Activated T-cell treated with anti-CD3 and anti-CD28 coated beads, Interleukin-2, amount 50 U/mL, for 72 hours (primary cell): ENCODE measurements around the gene GLTPD2. TPM values are rescaled to one million over a fixed set of nuclear protein-coding genes. Genes with fewer than 3 reads are reported as not detected.

Source experiments
- ATAC-seq, 2 donors: fragments of 150-1000 bp; cut with Tn5 transposase; replicated peaks in 1 of 2; 2 replicates each; pipeline ENCODE4 v1.10.0; 2021; ENCODE audit warnings: moderate library complexity in 2 of 2, mild to moderate bottlenecking in 1 of 2
- DNase-seq, 2 donors: peaks; one replicate each; pipeline ENCODE4 v3.0.0; 2021 to 2022; ENCODE audit warnings: mixed read lengths in 1 of 2
- H3K27ac Mint-ChIP-seq: one replicate; pipeline ENCODE4 v1.8.0; 2022; ENCODE audit warnings: mild to moderate bottlenecking, moderate library complexity, mixed read lengths
- H3K27me3 Mint-ChIP-seq: one replicate; pipeline ENCODE4 v1.8.0; 2022; ENCODE audit warnings: low read depth, mixed read lengths
- H3K36me3 Mint-ChIP-seq, 2 donors: one replicate each; pipeline ENCODE4 v1.8.0; 2022; ENCODE audit warnings: mixed read lengths in 2 of 2, mild to moderate bottlenecking in 1 of 2; ENCODE audit not compliant: insufficient read depth in 2 of 2
- H3K4me1 Mint-ChIP-seq: one replicate; pipeline ENCODE4 v1.8.0; 2022; ENCODE audit warnings: low read depth, mixed read lengths
- H3K4me3 Mint-ChIP-seq, 2 donors: one replicate each; pipeline ENCODE4 v1.8.0; 2022; ENCODE audit warnings: mild to moderate bottlenecking in 2 of 2, mixed read lengths in 2 of 2, moderate library complexity in 2 of 2
- H3K9me3 Mint-ChIP-seq, 2 donors: one replicate each; pipeline ENCODE4 v1.8.0; 2022; ENCODE audit warnings: mixed read lengths in 2 of 2
- total RNA-seq, 2 donors: library from RNA; stranded (reverse); gene quantifications; one replicate each; pipeline ENCODE4 v1.2.3, GENCODE V29; 2022

The GLTPD2 gene
- total RNA-seq, 2 donors from 2014 or later, result not detected

DNA sequence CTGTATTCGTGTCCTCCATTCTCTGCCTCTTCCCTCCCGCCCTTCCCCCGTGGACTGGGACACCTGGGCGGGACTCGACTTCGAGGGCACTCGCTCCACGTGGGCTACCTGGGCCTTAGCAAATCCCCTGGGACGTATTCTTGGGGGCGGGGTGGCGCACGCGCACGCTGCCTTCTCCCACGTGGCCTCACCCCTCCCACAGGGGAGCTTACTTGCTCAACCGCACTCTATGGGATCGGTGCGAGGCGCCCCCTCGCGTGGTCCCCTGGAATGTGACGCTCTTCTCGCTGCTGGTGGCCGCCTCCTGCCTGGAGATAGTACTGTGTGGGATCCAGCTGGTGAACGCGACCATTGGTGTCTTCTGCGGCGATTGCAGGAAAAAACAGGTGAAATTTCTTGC, 6.1 kb upstream of the GLTPD2 start:
- Mint-ChIP-seq H3K4me3 (no peak overlapping the region), H3K27ac (no peak overlapping the region), H3K4me1 (peaks cover 25% of the 10 kb centered on the region), H3K36me3 (no peaks in the 10 kb centered on the region), H3K9me3 (no peaks in the 10 kb centered on the region), H3K27me3 (peaks cover 60% of the 10 kb centered on the region)
- peak in 1 of 2 donors; percentile 49 for ATAC-seq
- DNase-seq, result peak; percentile 11 to 33

DNA sequence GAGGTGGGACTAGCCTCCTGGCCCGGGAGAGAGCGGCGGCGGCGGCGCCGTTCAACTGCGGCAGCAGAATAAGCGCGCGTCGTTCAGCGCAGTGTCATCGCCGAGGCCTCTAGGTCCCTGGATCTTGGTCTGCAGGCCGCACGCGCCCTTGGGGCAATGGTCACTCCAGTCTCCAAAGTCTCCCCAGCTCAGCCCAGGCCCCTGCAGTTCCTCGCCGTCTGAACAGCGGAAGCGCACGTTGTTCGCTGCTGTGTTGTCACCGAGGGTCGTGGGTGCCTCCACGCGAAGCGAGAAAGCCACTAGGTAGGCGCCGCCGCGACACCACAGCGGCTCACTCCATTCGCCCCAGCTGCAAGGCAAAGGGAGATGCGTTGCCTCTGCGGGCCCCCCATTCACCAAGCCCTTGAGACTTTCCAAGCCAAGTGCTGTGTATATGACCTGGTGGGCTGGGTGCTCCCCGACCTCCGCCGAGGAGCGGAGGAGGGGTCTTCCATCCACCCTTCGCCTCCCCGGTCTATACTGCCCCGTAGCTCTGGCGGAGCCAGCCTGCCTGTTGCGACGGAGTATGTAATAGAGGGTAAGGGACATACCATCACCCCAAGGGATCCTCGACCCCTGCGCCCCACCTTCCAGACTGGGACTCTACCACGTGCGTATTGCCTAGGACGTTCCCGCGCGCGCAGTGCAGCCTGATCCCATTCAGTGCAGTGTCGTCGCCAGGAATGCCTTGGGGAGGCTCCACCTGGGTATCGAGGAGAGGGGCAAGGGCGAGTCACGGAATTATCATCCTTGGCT, 3.3 kb upstream of the GLTPD2 start:
- H3K36me3 Mint-ChIP-seq, result no peaks in the 10 kb centered on the region
- DNase-seq (peak in 1 of 2 donors; percentile 21), ATAC-seq (no peak)
- H3K27ac Mint-ChIP-seq, result no peak overlapping the region
- H3K4me1 Mint-ChIP-seq, result peaks cover 29% of the 10 kb centered on the region
- peak overlapping the region; percentile 66 for H3K4me3 Mint-ChIP-seq
- no peaks in the 10 kb centered on the region for H3K9me3 Mint-ChIP-seq
- H3K27me3 Mint-ChIP-seq, result peaks cover 55% of the 10 kb centered on the region

DNA sequence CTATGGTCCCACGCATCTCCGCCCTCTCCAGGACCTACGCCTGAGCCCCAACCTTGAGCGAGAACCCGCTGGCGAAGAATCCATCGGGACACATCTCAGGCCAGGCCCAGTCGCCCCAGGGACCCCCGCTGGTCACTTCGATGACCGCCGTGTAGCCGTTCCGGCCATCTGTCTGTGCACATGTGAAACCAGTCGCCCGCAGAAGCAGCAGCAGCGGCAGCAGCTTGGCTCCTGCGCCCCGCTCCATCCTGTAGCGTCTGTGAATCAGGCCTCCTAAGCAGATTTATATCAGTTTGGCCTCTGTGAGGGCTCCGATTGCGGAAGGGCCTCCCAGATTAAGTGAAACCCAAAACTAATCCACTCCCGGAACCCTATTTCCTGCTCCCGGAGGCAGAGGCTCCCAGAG, 2.7 kb upstream of the GLTPD2 start, which contains the start of gene VMO1:
TSS of gene VMO1 (minus strand) at position 259 of the 406 bp plus-strand sequence. CDS start at position 247, 12 bp downstream.
- Mint-ChIP-seq H3K4me1 (peaks cover 35% of the 10 kb centered on the region), H3K9me3 (no peaks in the 10 kb centered on the region), H3K27ac (no peak within 1 kb of the TSS), H3K36me3 (no peaks in the 10 kb centered on the region), H3K27me3 (peaks cover 52% of the 10 kb centered on the region), H3K4me3 (peak within 1 kb of the TSS; percentile 66)
- DNase-seq (peak in 1 of 2 donors; percentile 13), ATAC-seq (no peak)

DNA sequence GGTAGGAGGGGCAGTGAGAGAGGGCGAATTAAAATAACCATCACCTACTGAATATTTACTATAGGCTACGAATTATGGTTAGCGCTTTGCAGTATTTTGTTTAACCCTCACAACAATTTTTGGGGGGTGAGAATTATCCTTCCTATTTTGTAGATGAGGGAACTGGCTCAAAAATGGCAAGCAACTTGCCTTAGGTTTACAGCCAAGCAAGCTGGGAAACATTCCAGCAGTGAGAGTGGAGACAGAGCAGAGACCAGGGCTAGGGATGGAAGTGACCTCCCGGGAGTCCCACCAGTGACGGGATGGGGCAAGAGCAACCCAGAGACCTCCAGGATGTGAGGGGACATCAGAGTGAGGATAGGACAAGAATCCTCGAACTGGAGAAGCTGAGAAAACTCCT, 2.2 kb upstream of the GLTPD2 start:
- peak overlapping the region; percentile 66 for H3K4me3 Mint-ChIP-seq
- no peak overlapping the region for H3K27ac Mint-ChIP-seq
- no peaks in the 10 kb centered on the region for H3K9me3 Mint-ChIP-seq
- peaks cover 38% of the 10 kb centered on the region for H3K4me1 Mint-ChIP-seq
- peaks cover 52% of the 10 kb centered on the region for H3K27me3 Mint-ChIP-seq
- DNase-seq, result no peak
- H3K36me3 Mint-ChIP-seq, result peaks cover 0 to 1% of the 10 kb centered on the region in 2 donors
- ATAC-seq, result no peak

DNA sequence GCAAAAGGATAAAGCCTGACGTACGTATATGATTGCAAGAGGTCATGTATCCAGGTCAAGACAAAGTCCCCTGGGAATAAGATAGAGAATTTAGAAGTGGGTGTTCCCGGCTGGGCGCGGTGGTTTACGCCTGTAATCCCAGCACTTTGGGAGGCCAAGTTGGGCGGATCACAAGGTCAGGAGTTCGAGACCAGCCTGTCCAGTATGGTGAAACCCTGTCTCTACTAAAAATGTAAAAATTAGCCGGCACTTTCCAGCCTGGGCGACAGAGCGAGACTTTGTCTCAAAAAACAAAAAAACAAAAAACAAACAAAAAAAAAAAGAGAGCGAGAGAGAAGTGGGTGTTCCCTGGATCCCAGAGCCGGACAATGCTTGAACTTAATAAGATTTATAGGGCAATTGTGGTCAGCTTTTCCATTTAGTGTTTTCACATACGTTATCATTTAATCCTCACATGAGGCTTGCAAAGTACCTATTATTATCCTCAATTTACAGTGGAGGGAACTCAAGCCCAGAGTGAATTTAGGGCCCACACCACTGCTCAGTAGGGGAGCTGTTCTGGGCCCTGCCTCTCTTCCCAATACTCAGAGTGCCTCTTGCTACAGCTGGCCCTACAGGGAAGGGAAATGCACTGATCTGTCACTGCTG, 481 bp upstream of the GLTPD2 start:
- H3K27ac Mint-ChIP-seq, result no peak overlapping the region
- peak overlapping the region; percentile 23 to 63 for H3K4me3 Mint-ChIP-seq
- peaks cover 0 to 1% of the 10 kb centered on the region in 2 donors for H3K36me3 Mint-ChIP-seq
- no peaks in the 10 kb centered on the region for H3K9me3 Mint-ChIP-seq
- DNase-seq (no peak), ATAC-seq (no peak)
- peaks cover 42% of the 10 kb centered on the region for H3K27me3 Mint-ChIP-seq
- peaks cover 38% of the 10 kb centered on the region for H3K4me1 Mint-ChIP-seq

DNA sequence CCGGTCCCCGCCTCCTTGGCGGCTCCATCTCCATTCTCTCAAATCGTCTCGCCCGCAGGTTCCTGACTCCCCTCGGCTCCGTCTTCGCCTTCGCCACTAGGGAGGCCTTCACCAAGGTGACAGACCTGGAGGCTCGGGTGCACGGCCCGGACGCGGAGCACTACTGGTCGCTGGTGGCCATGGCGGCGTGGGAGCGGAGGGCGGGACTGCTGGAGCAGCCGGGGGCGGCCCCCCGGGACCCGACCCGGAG, 862 bp downstream of the GLTPD2 start:
- no peak for DNase-seq
- Mint-ChIP-seq H3K36me3 (peaks cover 0 to 1% of the 10 kb centered on the region in 2 donors), H3K4me1 (peaks cover 38% of the 10 kb centered on the region), H3K4me3 (peak overlapping the region; percentile 80 to 95), H3K27ac (no peak overlapping the region), H3K27me3 (peaks cover 29% of the 10 kb centered on the region), H3K9me3 (no peaks in the 10 kb centered on the region)
- no peak for ATAC-seq

DNA sequence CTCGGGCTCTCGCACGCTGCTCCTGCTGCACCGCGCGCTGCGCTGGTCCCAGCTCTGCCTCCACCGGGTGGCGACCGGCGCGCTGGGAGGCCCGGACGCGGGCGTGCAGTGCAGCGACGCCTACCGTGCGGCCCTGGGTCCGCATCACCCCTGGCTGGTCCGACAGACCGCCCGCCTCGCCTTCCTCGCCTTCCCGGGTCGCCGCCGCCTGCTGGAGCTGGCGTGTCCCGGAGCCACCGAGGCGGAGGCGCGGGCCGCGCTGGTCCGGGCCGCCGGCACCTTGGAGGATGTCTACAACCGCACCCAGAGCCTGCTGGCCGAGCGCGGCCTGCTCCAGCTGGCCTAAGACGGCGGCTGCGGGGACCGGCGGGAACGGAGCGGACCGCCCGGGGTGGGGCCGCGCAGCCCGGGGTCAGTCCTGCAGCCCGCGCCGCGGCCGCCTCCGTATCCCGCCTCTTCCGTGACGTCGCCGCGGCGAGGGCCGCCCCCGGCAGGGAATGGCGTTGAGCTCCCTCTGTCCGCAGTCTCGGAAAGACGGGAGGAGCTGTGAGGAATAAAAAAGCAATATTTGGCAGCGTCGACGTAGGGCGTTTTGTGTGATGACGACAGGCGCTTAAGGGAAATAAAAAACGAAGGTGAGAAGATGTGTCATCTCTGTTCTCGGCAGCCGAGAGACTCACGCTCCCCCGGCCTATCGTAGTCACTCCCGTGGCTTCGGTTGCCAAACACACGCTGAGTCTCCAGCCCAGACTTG, 1.4 kb downstream of the GLTPD2 start:
- Mint-ChIP-seq H3K36me3 (peaks cover 0 to 1% of the 10 kb centered on the region in 2 donors), H3K4me3 (peak overlapping the region; percentile 80 to 95), H3K4me1 (peaks cover 38% of the 10 kb centered on the region), H3K27me3 (peaks cover 25% of the 10 kb centered on the region), H3K9me3 (no peaks in the 10 kb centered on the region), H3K27ac (peak overlapping the region; percentile 56)
- peak; percentile 90 for ATAC-seq
- DNase-seq, result peak; percentile 90 to 92

DNA sequence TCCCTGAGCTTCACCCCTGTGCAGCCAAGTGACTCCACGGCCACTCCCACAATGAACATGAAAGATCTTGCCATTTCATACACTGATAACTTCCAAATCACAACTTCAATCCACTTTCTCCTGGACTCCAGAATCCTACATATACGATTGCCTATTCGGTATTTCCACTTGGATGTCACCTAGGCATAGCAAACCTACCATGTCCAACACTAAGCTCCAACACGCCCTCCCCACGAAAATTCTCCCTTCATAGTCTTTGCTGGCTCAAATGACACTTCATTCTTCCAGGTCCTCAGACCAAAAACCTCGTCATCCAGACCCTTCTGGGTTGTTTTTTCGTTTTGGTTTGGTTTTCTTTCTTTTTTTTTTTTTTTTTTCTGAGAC, 1.9 kb downstream of the GLTPD2 start:
- H3K27me3 Mint-ChIP-seq, result peaks cover 25% of the 10 kb centered on the region
- H3K9me3 Mint-ChIP-seq, result no peaks in the 10 kb centered on the region
- H3K27ac Mint-ChIP-seq, result peak overlapping the region; percentile 56
- peak overlapping the region; percentile 76 to 95 for H3K4me3 Mint-ChIP-seq
- H3K4me1 Mint-ChIP-seq, result peaks cover 36% of the 10 kb centered on the region
- DNase-seq (no peak), ATAC-seq (no peak)
- H3K36me3 Mint-ChIP-seq, result peaks cover 0 to 1% of the 10 kb centered on the region in 2 donors

DNA sequence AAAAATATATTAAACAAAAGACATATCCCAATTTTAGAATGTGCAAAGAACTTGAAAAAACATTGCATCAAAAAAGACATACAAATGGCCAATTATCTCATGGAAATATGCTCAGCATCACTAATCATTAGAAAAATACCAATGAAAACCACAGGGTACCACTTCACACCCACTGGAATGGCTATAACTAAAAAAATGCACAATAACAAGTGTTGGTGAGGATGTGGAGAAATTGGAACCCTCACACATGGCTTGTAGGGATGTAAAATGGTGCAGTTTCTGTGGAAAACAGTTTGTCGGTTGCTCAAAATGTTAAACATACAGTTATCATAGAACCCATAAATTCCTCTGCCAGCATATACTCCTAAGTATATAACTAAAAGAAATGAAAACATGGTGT, 6.4 kb downstream of the GLTPD2 start:
- ATAC-seq (no peak), DNase-seq (no peak)
- H3K4me1 Mint-ChIP-seq, result peaks cover 29% of the 10 kb centered on the region
- H3K4me3 Mint-ChIP-seq, result peak overlapping the region in 1 of 2 donors; percentile 98
- no peaks in the 10 kb centered on the region for H3K27me3 Mint-ChIP-seq
- H3K27ac Mint-ChIP-seq, result peak overlapping the region; percentile 98
- H3K36me3 Mint-ChIP-seq, result peaks cover 3 to 8% of the 10 kb centered on the region in 2 donors
- H3K9me3 Mint-ChIP-seq, result no peaks in the 10 kb centered on the region

DNA sequence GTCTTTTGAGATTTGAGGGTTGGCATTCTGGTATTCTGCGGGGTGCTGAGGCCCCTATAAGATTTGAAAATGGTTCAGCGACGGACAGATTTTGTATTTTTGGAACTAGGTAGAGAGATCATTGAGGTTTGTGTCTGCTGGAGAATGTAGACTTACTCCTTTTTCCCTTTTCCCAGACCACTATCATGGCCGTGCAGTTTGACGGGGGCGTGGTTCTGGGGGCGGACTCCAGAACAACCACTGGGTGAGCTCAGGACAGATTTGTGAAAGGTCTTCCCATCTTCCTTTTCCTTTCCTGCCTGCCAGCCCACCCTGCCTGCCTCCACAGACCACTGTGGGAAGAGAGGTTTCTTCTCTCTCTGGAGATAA, 7.8 kb downstream of the GLTPD2 start:
- DNase-seq (peak; percentile 39 to 42), ATAC-seq (peak; percentile 33 to 35)
- Mint-ChIP-seq H3K4me3 (peak overlapping the region; percentile 98 to 99), H3K27me3 (no peaks in the 10 kb centered on the region), H3K4me1 (peaks cover 26% of the 10 kb centered on the region), H3K36me3 (peaks cover 3 to 7% of the 10 kb centered on the region in 2 donors), H3K9me3 (no peaks in the 10 kb centered on the region), H3K27ac (peak overlapping the region; percentile 98)

DNA sequence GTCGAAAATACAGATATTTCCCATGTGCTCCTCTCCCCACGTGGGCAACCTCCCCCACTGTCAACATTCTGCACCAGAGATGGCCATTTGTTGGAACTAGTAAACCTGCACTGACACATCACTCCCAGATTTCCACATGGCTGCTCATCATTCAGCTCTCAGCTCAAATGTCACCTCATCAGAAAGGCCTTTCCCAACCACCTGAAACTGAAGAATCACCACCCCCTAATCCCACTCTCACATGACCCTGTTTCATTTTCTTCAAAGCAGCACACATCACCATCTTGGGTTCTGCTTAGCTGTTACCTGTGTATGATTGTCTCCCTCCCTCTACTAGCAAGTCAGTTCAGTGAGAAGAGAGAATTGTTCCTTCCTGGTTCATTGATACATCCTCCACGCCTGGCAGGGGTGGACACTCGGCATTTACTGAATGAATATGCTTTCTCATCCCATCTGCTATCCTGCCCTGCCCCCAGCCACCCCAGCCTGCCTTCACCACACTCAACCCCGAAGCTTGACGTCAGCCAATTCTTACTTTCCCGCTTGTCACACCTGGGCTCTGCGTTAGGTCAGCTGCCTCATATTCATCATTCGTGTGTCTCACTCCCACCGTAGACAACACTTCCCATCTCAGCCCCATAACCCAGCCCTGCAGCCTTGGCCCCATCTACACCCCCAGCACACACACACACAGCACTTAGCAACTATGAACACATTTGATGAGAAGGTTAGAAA, 11.9 kb downstream of the GLTPD2 start:
- no peak overlapping the region for H3K4me3 Mint-ChIP-seq
- no peak for DNase-seq
- peaks cover 23% of the 10 kb centered on the region for H3K4me1 Mint-ChIP-seq
- H3K27ac Mint-ChIP-seq, result no peak overlapping the region
- peaks cover 3 to 7% of the 10 kb centered on the region in 2 donors for H3K36me3 Mint-ChIP-seq
- H3K27me3 Mint-ChIP-seq, result no peaks in the 10 kb centered on the region
- no peaks in the 10 kb centered on the region for H3K9me3 Mint-ChIP-seq
- no peak for ATAC-seq

DNA sequence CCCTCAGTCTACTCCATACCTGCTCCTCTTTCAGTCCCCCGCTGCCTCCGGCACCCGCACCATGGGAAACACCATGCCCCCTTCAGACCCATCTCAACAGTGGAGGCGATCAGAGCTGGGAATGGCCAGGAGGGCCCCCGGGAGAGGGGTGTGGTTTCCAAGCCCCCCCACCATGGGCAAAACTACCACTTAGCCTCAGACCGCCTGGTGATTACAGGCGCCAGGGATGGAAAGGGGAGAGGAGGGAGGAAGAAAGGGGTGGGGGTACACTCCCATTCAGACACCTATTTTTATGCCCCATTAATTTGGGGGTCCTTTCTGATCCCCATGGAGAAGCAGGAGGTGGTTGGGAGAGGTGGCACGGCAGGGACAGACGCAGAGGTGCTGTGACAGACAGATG, 13.5 kb downstream of the GLTPD2 start, which contains the start of gene C17orf114:
TSS of gene C17orf114 (minus strand) at position 101 of the 400 bp plus-strand sequence.
- no peak within 1 kb of the TSS for H3K27ac Mint-ChIP-seq
- DNase-seq, result no peak
- H3K9me3 Mint-ChIP-seq, result no peaks in the 10 kb centered on the region
- no peak for ATAC-seq
- H3K4me1 Mint-ChIP-seq, result peaks cover 11% of the 10 kb centered on the region
- H3K4me3 Mint-ChIP-seq, result no peak within 1 kb of the TSS
- no peaks in the 10 kb centered on the region for H3K27me3 Mint-ChIP-seq
- peaks cover 0 to 2% of the 10 kb centered on the region in 2 donors for H3K36me3 Mint-ChIP-seq
